IPS-20b (cell line): ENCODE measurements around the gene LRRC18.

Experiments used
- H3K27ac ChIP-seq: one replicate; pipeline ENCODE4 v1.5.1; 2013; ENCODE audit warnings: low read length
- H3K27me3 ChIP-seq: 2 replicates; pipeline ENCODE4 v1.6.1; 2013; ENCODE audit warnings: mild to moderate bottlenecking, low read length, inconsistent platforms; ENCODE audit not compliant: insufficient read depth
- H3K36me3 ChIP-seq: 2 replicates; pipeline ENCODE4 v1.6.1; 2013; ENCODE audit warnings: low read depth, mild to moderate bottlenecking, inconsistent platforms, low read length, moderate library complexity; ENCODE audit not compliant: insufficient read depth
- H3K4me1 ChIP-seq: 2 replicates; pipeline ENCODE4 v1.6.1; 2013; ENCODE audit warnings: mild to moderate bottlenecking, control low read depth, inconsistent platforms, low read length, moderate library complexity; ENCODE audit not compliant: insufficient read depth
- H3K4me3 ChIP-seq: 2 replicates; pipeline ENCODE4 v1.5.1; 2013; ENCODE audit warnings: mild to moderate bottlenecking, low read length, inconsistent platforms
- H3K9ac ChIP-seq: 2 replicates; pipeline ENCODE4 v1.6.1; 2013; ENCODE audit warnings: low read depth, mild to moderate bottlenecking, inconsistent platforms, low read length, moderate library complexity
- H3K9me3 ChIP-seq: 2 replicates; pipeline ENCODE4 v1.6.1; 2013; ENCODE audit warnings: mild to moderate bottlenecking, low read depth, low read length, inconsistent platforms; ENCODE audit not compliant: insufficient read depth

Gene LRRC18

DNA sequence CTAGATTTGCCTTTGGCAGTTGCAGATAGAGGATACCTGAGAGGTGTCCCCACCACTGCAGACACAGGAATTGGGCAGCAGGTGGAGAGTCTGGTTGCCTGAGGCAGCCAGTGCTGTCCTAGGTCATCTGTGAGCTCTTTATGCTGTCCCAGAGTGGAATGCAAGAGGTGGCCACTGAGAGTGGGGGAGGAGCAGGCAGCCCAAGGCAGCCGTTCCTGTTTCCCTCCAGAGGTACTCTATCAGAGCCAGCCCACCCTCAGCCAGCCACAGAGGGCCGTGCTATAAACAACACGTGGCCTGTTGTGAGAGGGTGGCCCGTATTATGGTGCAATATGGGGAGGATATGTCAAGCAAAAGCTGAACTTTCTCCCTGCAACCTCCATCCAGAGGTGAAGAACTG, 8.5 kb downstream of the LRRC18 start:
- H3K4me3 ChIP-seq = no peak overlapping the region
- no peak overlapping the region for H3K27ac ChIP-seq
- 0 out of 2 replicates have a peak, but pooled peaks cover 2% of the 10 kb centered on the region for H3K4me1 ChIP-seq
- H3K9me3 ChIP-seq = no peaks in the 10 kb centered on the region
- no peaks in the 10 kb centered on the region for H3K27me3 ChIP-seq
- H3K9ac ChIP-seq = no peak overlapping the region
- no peaks in the 10 kb centered on the region for H3K36me3 ChIP-seq

- H3K27ac ChIP-seq = no peak overlapping the region
- no peaks in the 10 kb centered on the region for H3K36me3 ChIP-seq
- H3K4me3 ChIP-seq = no peak overlapping the region
- 0 out of 2 replicates have a peak, but pooled peaks cover 2% of the 10 kb centered on the region for H3K4me1 ChIP-seq
- H3K9me3 ChIP-seq = no peaks in the 10 kb centered on the region
- H3K9ac ChIP-seq = no peak overlapping the region
- no peaks in the 10 kb centered on the region for H3K27me3 ChIP-seq
Measured at GRCh38 chr10:48929413-48929990, 10.1 kb downstream of the LRRC18 start.

DNA sequence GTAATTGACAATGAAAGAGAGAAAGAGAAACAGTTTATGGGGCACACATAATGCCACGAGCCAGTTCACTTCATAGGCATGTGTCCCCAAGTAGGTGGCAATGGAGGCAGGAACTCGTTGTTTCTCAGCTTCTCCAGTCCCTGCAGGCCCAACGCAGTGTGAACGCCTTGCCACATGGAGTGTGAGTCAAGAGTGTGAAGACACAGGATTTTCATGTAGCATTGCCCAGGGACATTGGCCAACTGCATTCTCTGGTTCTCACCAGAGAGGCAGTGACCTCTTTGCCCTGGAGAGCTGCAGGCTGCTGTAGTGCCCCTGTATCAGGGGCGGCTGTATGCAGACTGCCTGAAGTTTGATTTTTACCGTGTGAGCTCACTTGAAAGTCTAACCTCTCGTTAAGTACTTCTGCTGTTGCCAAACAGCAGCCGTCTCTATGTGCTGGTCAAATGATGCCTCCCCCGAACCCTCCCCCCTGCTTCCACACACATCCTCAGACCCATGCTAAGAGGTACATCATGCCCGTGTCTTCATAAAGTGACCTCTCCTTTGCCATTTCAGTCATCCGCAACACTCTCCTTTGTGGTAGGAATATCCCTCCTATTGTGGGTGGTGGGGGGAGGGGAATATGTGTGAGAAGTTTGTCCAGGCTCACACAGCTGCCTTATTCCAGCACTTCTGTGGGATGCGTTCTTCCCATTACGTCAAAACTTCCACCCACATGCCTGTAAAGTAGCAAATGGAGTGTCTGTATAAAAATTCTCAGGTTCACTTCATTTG, 12.7 kb downstream of the LRRC18 start:
- Histone ChIP-seq H3K27me3 (no peaks in the 10 kb centered on the region), H3K9ac (no peak overlapping the region), H3K9me3 (no peaks in the 10 kb centered on the region), H3K27ac (no peak overlapping the region), H3K4me1 (0 out of 2 replicates have a peak, but pooled peaks cover 2% of the 10 kb centered on the region), H3K4me3 (no peak overlapping the region), H3K36me3 (no peaks in the 10 kb centered on the region)

- no peak overlapping the region for H3K4me3 ChIP-seq
- H3K4me1 ChIP-seq = 0 out of 2 replicates have a peak, but pooled peaks cover 2% of the 10 kb centered on the region
- H3K9me3 ChIP-seq = no peaks in the 10 kb centered on the region
- no peak overlapping the region for H3K27ac ChIP-seq
- no peak overlapping the region for H3K9ac ChIP-seq
- H3K36me3 ChIP-seq = no peaks in the 10 kb centered on the region
- no peaks in the 10 kb centered on the region for H3K27me3 ChIP-seq
Measured at GRCh38 chr10:48926255-48926654, 13.4 kb downstream of the LRRC18 start.

GRCh38 chr10:48924988-48925387, 14.7 kb downstream of the LRRC18 start:
- no peaks in the 10 kb centered on the region for H3K4me1 ChIP-seq
- H3K9me3 ChIP-seq = no peaks in the 10 kb centered on the region
- no peak overlapping the region for H3K9ac ChIP-seq
- no peak overlapping the region for H3K27ac ChIP-seq
- no peaks in the 10 kb centered on the region for H3K27me3 ChIP-seq
- H3K36me3 ChIP-seq = no peaks in the 10 kb centered on the region
- no peak overlapping the region for H3K4me3 ChIP-seq

GRCh38 chr10:48923748-48924147, 15.9 kb downstream of the LRRC18 start:
- no peaks in the 10 kb centered on the region for H3K9me3 ChIP-seq
- H3K9ac ChIP-seq = no peak overlapping the region
- H3K4me1 ChIP-seq = no peaks in the 10 kb centered on the region
- no peak overlapping the region for H3K4me3 ChIP-seq
- H3K36me3 ChIP-seq = no peaks in the 10 kb centered on the region
- no peak overlapping the region for H3K27ac ChIP-seq
- H3K27me3 ChIP-seq = no peaks in the 10 kb centered on the region

DNA sequence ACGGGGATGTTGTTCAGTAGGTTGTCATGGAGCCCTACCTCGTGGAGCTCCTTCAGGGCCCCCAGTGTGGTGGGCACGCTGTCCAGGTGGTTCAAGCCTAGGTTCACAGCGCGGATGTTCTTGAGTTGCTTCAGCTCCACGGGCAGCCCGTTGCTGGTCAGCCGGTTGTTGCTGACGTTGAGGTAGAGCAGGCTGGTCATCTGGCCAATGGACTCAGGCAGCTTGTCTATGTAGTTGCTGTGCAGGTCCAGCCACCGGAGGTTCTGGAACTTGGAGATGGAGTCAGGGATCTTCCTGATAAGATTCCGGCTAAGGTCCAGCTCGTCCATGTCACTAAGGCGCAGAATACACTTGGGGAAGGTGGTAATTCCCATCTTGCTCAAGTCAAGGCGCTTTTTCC, 26.0 kb downstream of the LRRC18 start:
- Histone ChIP-seq H3K27ac (no peak overlapping the region), H3K36me3 (no peaks in the 10 kb centered on the region), H3K4me3 (no peak overlapping the region), H3K9ac (no peak overlapping the region), H3K9me3 (no peaks in the 10 kb centered on the region), H3K4me1 (no peaks in the 10 kb centered on the region), H3K27me3 (no peaks in the 10 kb centered on the region)

GRCh38 chr10:48910548-48910947, 29.1 kb downstream of the LRRC18 start:
- no peak overlapping the region for H3K9ac ChIP-seq
- H3K4me1 ChIP-seq = no peaks in the 10 kb centered on the region
- H3K27ac ChIP-seq = no peak overlapping the region
- no peaks in the 10 kb centered on the region for H3K27me3 ChIP-seq
- H3K36me3 ChIP-seq = no peaks in the 10 kb centered on the region
- H3K9me3 ChIP-seq = no peaks in the 10 kb centered on the region
- H3K4me3 ChIP-seq = no peak overlapping the region

GRCh38 chr10:48907730-48908129, 31.9 kb downstream of the LRRC18 start:
- Histone ChIP-seq H3K4me1 (no peaks in the 10 kb centered on the region), H3K27me3 (no peaks in the 10 kb centered on the region), H3K36me3 (no peaks in the 10 kb centered on the region), H3K4me3 (no peak overlapping the region), H3K9me3 (no peaks in the 10 kb centered on the region), H3K9ac (no peak overlapping the region), H3K27ac (no peak overlapping the region)

DNA sequence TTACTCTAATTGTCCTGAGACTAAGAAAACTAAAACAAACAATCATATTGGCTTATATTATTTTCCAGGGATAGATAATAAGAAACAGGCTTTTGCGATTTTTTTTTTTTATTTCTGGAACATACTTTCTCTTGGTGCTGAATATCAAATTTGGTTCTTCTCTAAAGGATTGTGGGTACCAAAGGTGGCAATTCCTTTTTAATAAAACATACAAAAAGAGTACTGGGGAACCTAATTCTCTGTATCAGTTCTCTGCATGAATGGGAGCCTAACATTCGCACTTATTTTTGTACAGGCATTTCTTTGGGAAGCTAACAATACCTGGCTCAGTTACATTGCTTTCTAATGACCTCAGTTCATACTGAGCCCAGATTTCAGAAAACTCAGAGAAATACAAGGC, 32.8 kb downstream of the LRRC18 start:
- Histone ChIP-seq H3K4me1 (no peaks in the 10 kb centered on the region), H3K27me3 (no peaks in the 10 kb centered on the region), H3K36me3 (no peaks in the 10 kb centered on the region), H3K9ac (no peak overlapping the region), H3K4me3 (no peak overlapping the region), H3K9me3 (no peaks in the 10 kb centered on the region), H3K27ac (no peak overlapping the region)

DNA sequence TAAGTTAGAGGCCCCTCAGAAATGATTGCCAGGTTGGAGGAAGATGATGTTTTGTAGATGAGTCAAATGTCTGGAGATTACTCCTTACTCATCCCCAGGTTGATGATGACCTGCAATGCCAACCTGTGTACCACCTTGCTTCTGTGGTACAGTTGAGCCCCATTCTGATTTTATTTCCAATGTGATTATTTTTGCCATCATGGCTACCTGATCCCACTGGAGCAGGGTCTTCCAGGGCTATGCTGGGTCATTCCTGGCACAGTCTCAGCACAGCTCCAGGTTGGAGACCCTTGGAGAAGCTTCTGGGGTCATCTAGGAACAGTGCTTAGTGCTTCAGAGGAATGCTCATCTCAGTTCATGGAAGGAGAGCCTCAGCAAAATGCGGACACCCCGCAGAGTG, 34.3 kb downstream of the LRRC18 start:
- H3K27me3 ChIP-seq = no peaks in the 10 kb centered on the region
- no peaks in the 10 kb centered on the region for H3K9me3 ChIP-seq
- no peak overlapping the region for H3K27ac ChIP-seq
- H3K4me3 ChIP-seq = no peak overlapping the region
- no peaks in the 10 kb centered on the region for H3K36me3 ChIP-seq
- no peak overlapping the region for H3K9ac ChIP-seq
- no peaks in the 10 kb centered on the region for H3K4me1 ChIP-seq

DNA sequence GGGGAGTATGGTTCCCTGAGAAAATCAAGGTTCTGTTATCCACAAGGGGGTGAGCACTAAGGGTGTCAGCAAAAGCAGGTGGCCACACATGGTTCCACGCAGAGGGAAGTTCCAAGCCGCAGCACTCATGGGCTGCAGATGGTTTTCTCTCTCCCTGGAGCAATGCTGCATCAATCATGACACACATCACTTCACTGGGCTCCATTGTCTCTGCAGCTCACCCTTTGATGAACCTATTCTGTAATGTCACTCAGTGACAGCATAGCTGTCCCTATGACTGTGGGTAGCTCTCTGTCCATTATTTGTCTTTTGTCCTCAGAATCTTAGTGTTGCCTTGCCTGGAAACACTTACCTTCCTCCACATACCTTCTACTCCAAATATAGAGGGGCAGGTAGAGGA, 34.8 kb downstream of the LRRC18 start:
- no peaks in the 10 kb centered on the region for H3K36me3 ChIP-seq
- no peaks in the 10 kb centered on the region for H3K27me3 ChIP-seq
- no peaks in the 10 kb centered on the region for H3K4me1 ChIP-seq
- H3K4me3 ChIP-seq = no peak overlapping the region
- H3K9ac ChIP-seq = no peak overlapping the region
- H3K27ac ChIP-seq = no peak overlapping the region
- H3K9me3 ChIP-seq = no peaks in the 10 kb centered on the region
